K562 (cell line): ENCODE results near the gene INCENP. TPM values are rescaled to one million over a fixed set of nuclear protein-coding genes. Genes with fewer than 3 reads are reported as not detected.
A peak's percentile ranks its signal among the peaks of the same experiment; 100 is the strongest.

Source experiments
- CBFA2T2 ChIP-seq: fragments of 450-650 bp; conservative IDR thresholded peaks from 2 replicates; pipeline ENCODE4 v1.6.1; 2017; ENCODE audit warnings: mild to moderate bottlenecking
- E2F5 ChIP-seq: sonication (generic); formaldehyde crosslinking; IDR thresholded peaks from 2 replicates; pipeline ENCODE4 v1.8.0; 2022; ENCODE audit warnings: mild to moderate bottlenecking, missing genetic modification reagents
- ILF3 ChIP-seq: fragments of 450-650 bp; IDR thresholded peaks from 2 replicates; pipeline ENCODE4 v1.6.1; 2018; ENCODE audit warnings: antibody characterized with exemption, mild to moderate bottlenecking, moderate library complexity, borderline replicate concordance
- KHSRP ChIP-seq: fragments of 450-650 bp; IDR thresholded peaks from 2 replicates; pipeline ENCODE4 v1.6.1; 2017
- NFYB ChIP-seq: IDR thresholded peaks from 2 replicates; pipeline ENCODE4 v1.6.1; 2011; ENCODE audit warnings: mild to moderate bottlenecking, moderate library complexity; ENCODE audit not compliant: insufficient read length; ENCODE audit errors: extremely low read depth
- NR2C2 ChIP-seq, 2 experiments: fragments of 200-800 bp in 1 of 2; sonication (Bioruptor generic) in 1 of 2; sonication (generic) in 1 of 2; formaldehyde crosslinking in 1 of 2; IDR thresholded peaks; 2 replicates each; pipeline versions ENCODE4 v1.6.1 to v1.8.0; 2016 to 2022; ENCODE audit warnings: mild to moderate bottlenecking in 1 of 2, missing compliant biosample characterization in 1 of 2, missing genetic modification characterization in 1 of 2, missing genetic modification reagents in 1 of 2
- PREB ChIP-seq: sonication (generic); formaldehyde crosslinking; IDR thresholded peaks from 2 replicates; pipeline ENCODE4 v1.8.1; 2023; ENCODE audit warnings: mild to moderate bottlenecking, missing genetic modification reagents
- REST ChIP-seq, 2 experiments: fragments of 450-650 bp; formaldehyde crosslinking in 1 of 2; IDR thresholded peaks; 2 replicates each; pipeline versions ENCODE4 v1.4.0 to v1.6.1; 2014 to 2020; ENCODE audit warnings: mild to moderate bottlenecking in 2 of 2, borderline replicate concordance in 1 of 2, low read depth in 1 of 2
- RFX1 ChIP-seq: fragments of 450-650 bp; IDR thresholded peaks from 2 replicates; pipeline ENCODE4 v1.6.1; 2016; ENCODE audit warnings: mild to moderate bottlenecking, moderate library complexity
- STAG1 ChIP-seq: sonication (generic); formaldehyde crosslinking; IDR thresholded peaks from 2 replicates; pipeline ENCODE4 v1.5.0; 2020; ENCODE audit warnings: missing genetic modification reagents, borderline replicate concordance
- TRIM28 ChIP-seq: fragments of 450-650 bp; IDR thresholded peaks from 2 replicates; pipeline ENCODE4 v1.6.1; 2017
- ZBTB11 ChIP-seq, 3 experiments: fragments of 200-800 bp in 1 of 3; fragments of 250-450 bp in 1 of 3; fragments of 450-650 bp in 1 of 3; sonication (Bioruptor Pico) in 1 of 3; sonication (Bioruptor generic) in 1 of 3; formaldehyde crosslinking in 1 of 3; IDR thresholded peaks; 2 replicates each; pipeline versions ENCODE4 v1.6.1 to v1.8.0; 2016 to 2022; ENCODE audit warnings: mild to moderate bottlenecking in 2 of 3, missing genetic modification characterization in 2 of 3, missing compliant biosample characterization in 1 of 3, moderate library complexity in 1 of 3
- polyA plus RNA-seq, 8 experiments: library from polyadenylated mRNA; depleted of rRNA in 4 of 8; stranded (reverse) in 5 of 8; unstranded in 3 of 8; fragments of >200 nt; fragmentation: Nextera tagmentation in 2 of 8; fragmentation: Illumina TruSeq in 1 of 8; extraction: Ambion mirVana in 2 of 8; extraction: Trizol in 1 of 8; gene quantifications; 2 replicates each; pipeline versions ENCODE4 v1.2.1 to v1.2.3, GENCODE V29; 2011 to 2014; ENCODE audit warnings: inconsistent platforms in 1 of 8, missing spikeins in 1 of 8
- total RNA-seq, 7 experiments: library from RNA; depleted of rRNA in 6 of 7; stranded (reverse); fragments of >200 nt in 6 of 7; fragmentation: Illumina TruSeq in 2 of 7; extraction: Trizol in 2 of 7; gene quantifications; 2 replicates each; pipeline versions ENCODE4 v1.2.1 to v1.2.3, GENCODE V29; 2011 to 2021; ENCODE audit warnings: low replicate concordance in 1 of 7

INCENP gene
- total and polyA plus RNA-seq, 9 of the 15 experiments (the other 6 are each of a cell fraction or from before 2014, with no cell fraction given), result 1.1 to 97.9 (median 28.2) TPM

- TF ChIP-seq E2F5 (CRISPR knock-in tag) (no peak), NR2C2 (CRISPR knock-in tag; IDR thresholded peaks at IDR 0.05) (no peak), NR2C2 (tag; IDR thresholded peaks at IDR 0.05) (peak; percentile 98), REST (IDR thresholded peaks at IDR 0.05; ENCODE audit: borderline replicate concordance) (no peak), REST (CRISPR knock-in tag; IDR thresholded peaks at IDR 0.05; ENCODE audit: low read depth) (no peak), ZBTB11 (CRISPR knock-in tag; IDR thresholded peaks at IDR 0.05) (peak in 1 of 3 experiments; percentile 88; a peak in 2 of 6 replicates), CBFA2T2 (no peak), RFX1 (no peak), ILF3 (no peak), PREB (CRISPR knock-in tag) (no peak), TRIM28 (no peak), STAG1 (no peak), NFYB (peak; percentile 73), KHSRP (no peak)
Measured at GRCh38 chr11:62123669-62124185, at the start of gene INCENP (continued).
